ENCODE data around the gene TGFBR3L. TPM values are rescaled to one million over a fixed set of nuclear protein-coding genes. Genes with fewer than 3 reads are reported as not detected.

The TGFBR3L gene
- total RNA-seq, 1 donor from 2014 or later: 2.8 TPM

DNA sequence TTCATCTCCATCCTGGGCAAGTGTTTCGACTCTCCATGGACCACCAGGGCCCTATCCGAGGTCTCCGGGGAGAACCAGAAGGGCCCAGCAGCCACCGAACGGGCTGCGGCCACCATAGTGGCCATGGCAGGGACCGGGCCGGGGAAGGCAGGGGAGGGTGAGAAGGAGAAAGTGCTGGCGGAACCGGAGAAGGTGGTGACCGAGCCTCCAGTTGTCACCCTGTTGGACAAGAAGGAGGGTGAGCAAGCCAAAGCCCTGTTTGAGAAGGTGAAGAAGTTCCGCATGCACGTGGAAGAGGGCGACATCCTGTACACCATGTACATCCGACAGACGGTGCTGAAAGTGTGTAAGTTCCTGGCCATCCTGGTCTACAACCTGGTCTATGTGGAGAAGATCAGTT lies 15.7 kb upstream of the TGFBR3L start:
- Histone ChIP-seq H3K4me3 (ENCODE audit: insufficient read depth, low read depth, low read length) (no peak overlapping the region), H3K4me2 (ENCODE audit: low read length) (no peak overlapping the region), H3K27me3 (ENCODE audit: insufficient read depth, low read length) (no peaks in the 10 kb centered on the region), H2AFZ (ENCODE audit: low read depth, low read length) (no peak overlapping the region), H3K9me3 (ENCODE audit: insufficient read depth, low read depth, low read length) (no peaks in the 10 kb centered on the region), H3K4me1 (ENCODE audit: insufficient read depth, low read length) (peaks cover 10% of the 10 kb centered on the region), H4K20me1 (ENCODE audit: insufficient read depth, low read length) (no peaks in the 10 kb centered on the region), H3K36me3 (ENCODE audit: insufficient read depth, low read length) (no peaks in the 10 kb centered on the region), H3K27ac (ENCODE audit: low read depth, low read length) (no peak overlapping the region), H3K79me2 (ENCODE audit: insufficient read depth, low read length) (peaks cover 3% of the 10 kb centered on the region), H3K9ac (ENCODE audit: low read length) (no peak overlapping the region)
- H3K36me3 Mint-ChIP-seq (ENCODE audit: low read depth, unreplicated experiment): peaks cover 10% of the 10 kb centered on the region
- no peaks in the 10 kb centered on the region for H3K4me1 Mint-ChIP-seq (ENCODE audit: low read depth, unreplicated experiment)
- H3K4me3 Mint-ChIP-seq (ENCODE audit: unreplicated experiment): no peak overlapping the region
- FAIRE-seq: no peak
- no peak for DNase-seq (ENCODE audit: low read depth)
- no peak for TF ChIP-seq EZH2 (IDR thresholded peaks at IDR 0.05; ENCODE audit: insufficient read depth, low read length)
- TF ChIP-seq, protein P1, sequence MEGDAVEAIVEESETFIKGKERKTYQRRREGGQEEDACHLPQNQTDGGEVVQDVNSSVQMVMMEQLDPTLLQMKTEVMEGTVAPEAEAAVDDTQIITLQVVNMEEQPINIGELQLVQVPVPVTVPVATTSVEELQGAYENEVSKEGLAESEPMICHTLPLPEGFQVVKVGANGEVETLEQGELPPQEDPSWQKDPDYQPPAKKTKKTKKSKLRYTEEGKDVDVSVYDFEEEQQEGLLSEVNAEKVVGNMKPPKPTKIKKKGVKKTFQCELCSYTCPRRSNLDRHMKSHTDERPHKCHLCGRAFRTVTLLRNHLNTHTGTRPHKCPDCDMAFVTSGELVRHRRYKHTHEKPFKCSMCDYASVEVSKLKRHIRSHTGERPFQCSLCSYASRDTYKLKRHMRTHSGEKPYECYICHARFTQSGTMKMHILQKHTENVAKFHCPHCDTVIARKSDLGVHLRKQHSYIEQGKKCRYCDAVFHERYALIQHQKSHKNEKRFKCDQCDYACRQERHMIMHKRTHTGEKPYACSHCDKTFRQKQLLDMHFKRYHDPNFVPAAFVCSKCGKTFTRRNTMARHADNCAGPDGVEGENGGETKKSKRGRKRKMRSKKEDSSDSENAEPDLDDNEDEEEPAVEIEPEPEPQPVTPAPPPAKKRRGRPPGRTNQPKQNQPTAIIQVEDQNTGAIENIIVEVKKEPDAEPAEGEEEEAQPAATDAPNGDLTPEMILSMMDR (IDR thresholded peaks at IDR 0.05; ENCODE audit: insufficient read depth, low read depth, low read length): no peak
- no peak overlapping the region for H3K27ac Mint-ChIP-seq (ENCODE audit: unreplicated experiment)
- H3K27me3 Mint-ChIP-seq (ENCODE audit: low read depth, unreplicated experiment): no peaks in the 10 kb centered on the region
- no peaks in the 10 kb centered on the region for H3K9me3 Mint-ChIP-seq (ENCODE audit: unreplicated experiment)

DNA sequence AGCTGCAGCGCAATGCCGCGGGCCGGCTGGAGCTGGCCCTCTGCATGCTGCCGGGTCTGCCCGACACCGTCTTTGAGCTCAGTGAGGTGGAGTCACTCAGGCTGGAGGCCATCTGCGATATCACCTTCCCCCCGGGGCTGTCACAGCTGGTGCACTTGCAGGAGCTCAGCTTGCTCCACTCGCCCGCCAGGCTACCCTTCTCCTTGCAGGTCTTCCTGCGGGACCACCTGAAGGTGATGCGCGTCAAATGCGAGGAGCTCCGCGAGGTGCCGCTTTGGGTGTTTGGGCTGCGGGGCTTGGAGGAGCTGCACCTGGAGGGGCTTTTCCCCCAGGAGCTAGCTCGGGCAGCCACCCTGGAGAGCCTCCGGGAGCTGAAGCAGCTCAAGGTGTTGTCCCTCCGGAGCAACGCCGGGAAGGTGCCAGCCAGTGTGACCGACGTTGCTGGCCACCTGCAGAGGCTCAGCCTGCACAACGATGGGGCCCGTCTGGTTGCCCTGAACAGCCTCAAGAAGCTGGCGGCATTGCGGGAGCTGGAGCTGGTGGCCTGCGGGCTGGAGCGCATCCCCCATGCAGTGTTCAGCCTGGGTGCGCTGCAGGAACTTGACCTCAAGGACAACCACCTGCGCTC lies 14.8 kb upstream of the TGFBR3L start:
- H4K20me1 ChIP-seq (ENCODE audit: insufficient read depth, low read length): peaks cover 7% of the 10 kb centered on the region
- no peaks in the 10 kb centered on the region for H3K27me3 Mint-ChIP-seq (ENCODE audit: low read depth, unreplicated experiment)
- FAIRE-seq (no peak), DNase-seq (ENCODE audit: low read depth) (no peak)
- H3K9me3 ChIP-seq (ENCODE audit: insufficient read depth, low read depth, low read length): no peaks in the 10 kb centered on the region
- H3K79me2 ChIP-seq (ENCODE audit: insufficient read depth, low read length): peaks cover 12% of the 10 kb centered on the region
- no peak overlapping the region for H2AFZ ChIP-seq (ENCODE audit: low read depth, low read length)
- no peak overlapping the region for H3K27ac Mint-ChIP-seq (ENCODE audit: unreplicated experiment)
- no peaks in the 10 kb centered on the region for H3K36me3 ChIP-seq (ENCODE audit: insufficient read depth, low read length)
- no peak overlapping the region for H3K4me2 ChIP-seq (ENCODE audit: low read length)
- H3K4me1 ChIP-seq (ENCODE audit: insufficient read depth, low read length): peaks cover 13% of the 10 kb centered on the region
- H3K9me3 Mint-ChIP-seq (ENCODE audit: unreplicated experiment): peaks cover 2% of the 10 kb centered on the region
- peaks cover 3% of the 10 kb centered on the region for H3K4me1 Mint-ChIP-seq (ENCODE audit: low read depth, unreplicated experiment)
- H3K36me3 Mint-ChIP-seq (ENCODE audit: low read depth, unreplicated experiment): peaks cover 10% of the 10 kb centered on the region
- no peak overlapping the region for H3K4me3 Mint-ChIP-seq (ENCODE audit: unreplicated experiment)
- no peak overlapping the region for H3K4me3 ChIP-seq (ENCODE audit: insufficient read depth, low read depth, low read length)
- H3K27me3 ChIP-seq (ENCODE audit: insufficient read depth, low read length): no peaks in the 10 kb centered on the region
- H3K9ac ChIP-seq (ENCODE audit: low read length): no peak overlapping the region
- H3K27ac ChIP-seq (ENCODE audit: low read depth, low read length): no peak overlapping the region
- no peak for TF ChIP-seq EZH2 (IDR thresholded peaks at IDR 0.05; ENCODE audit: insufficient read depth, low read length)
- TF ChIP-seq, protein P1 (IDR thresholded peaks at IDR 0.05; ENCODE audit: insufficient read depth, low read depth, low read length): no peak

DNA sequence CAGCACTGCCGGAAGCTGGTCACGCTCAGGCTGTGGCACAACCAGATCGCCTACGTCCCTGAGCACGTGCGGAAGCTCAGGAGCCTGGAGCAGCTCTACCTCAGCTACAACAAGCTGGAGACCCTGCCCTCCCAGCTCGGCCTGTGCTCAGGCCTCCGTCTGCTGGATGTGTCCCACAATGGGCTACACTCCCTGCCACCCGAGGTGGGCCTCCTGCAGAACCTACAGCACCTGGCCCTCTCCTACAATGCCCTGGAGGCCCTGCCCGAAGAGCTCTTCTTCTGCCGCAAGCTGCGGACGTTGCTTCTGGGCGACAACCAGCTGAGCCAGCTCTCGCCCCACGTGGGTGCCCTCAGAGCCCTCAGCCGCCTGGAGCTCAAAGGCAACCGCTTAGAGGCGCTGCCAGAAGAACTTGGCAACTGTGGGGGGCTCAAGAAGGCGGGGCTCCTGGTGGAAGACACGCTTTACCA lies 14.2 kb upstream of the TGFBR3L start:
- Histone ChIP-seq H3K4me3 (ENCODE audit: insufficient read depth, low read depth, low read length) (no peak overlapping the region), H3K9ac (ENCODE audit: low read length) (no peak overlapping the region), H3K4me2 (ENCODE audit: low read length) (no peak overlapping the region), H3K27ac (ENCODE audit: low read depth, low read length) (no peak overlapping the region), H3K9me3 (ENCODE audit: insufficient read depth, low read depth, low read length) (no peaks in the 10 kb centered on the region), H4K20me1 (ENCODE audit: insufficient read depth, low read length) (peaks cover 13% of the 10 kb centered on the region), H3K4me1 (ENCODE audit: insufficient read depth, low read length) (peaks cover 19% of the 10 kb centered on the region), H3K36me3 (ENCODE audit: insufficient read depth, low read length) (no peaks in the 10 kb centered on the region), H2AFZ (ENCODE audit: low read depth, low read length) (no peak overlapping the region), H3K79me2 (ENCODE audit: insufficient read depth, low read length) (peaks cover 17% of the 10 kb centered on the region), H3K27me3 (ENCODE audit: insufficient read depth, low read length) (no peaks in the 10 kb centered on the region)
- TF ChIP-seq EZH2 (IDR thresholded peaks at IDR 0.05; ENCODE audit: insufficient read depth, low read length): no peak
- TF ChIP-seq, protein P1 (IDR thresholded peaks at IDR 0.05; ENCODE audit: insufficient read depth, low read depth, low read length): no peak
- no peaks in the 10 kb centered on the region for H3K27me3 Mint-ChIP-seq (ENCODE audit: low read depth, unreplicated experiment)
- H3K4me1 Mint-ChIP-seq (ENCODE audit: low read depth, unreplicated experiment): peaks cover 5% of the 10 kb centered on the region
- no peak for DNase-seq (ENCODE audit: low read depth)
- FAIRE-seq: no peak
- no peak overlapping the region for H3K27ac Mint-ChIP-seq (ENCODE audit: unreplicated experiment)
- H3K9me3 Mint-ChIP-seq (ENCODE audit: unreplicated experiment): peaks cover 2% of the 10 kb centered on the region
- H3K36me3 Mint-ChIP-seq (ENCODE audit: low read depth, unreplicated experiment): peaks cover 10% of the 10 kb centered on the region
- H3K4me3 Mint-ChIP-seq (ENCODE audit: unreplicated experiment): no peak overlapping the region

All from astrocyte (in vitro differentiated cells and primary cell).